ENCODE measurements around the gene TBCEL.

TBCEL gene

GRCh38 chr11:121095561-121095960 is 71.7 kb downstream of the TBCEL start:
- Histone ChIP-seq H3K9me3 (ENCODE audit: insufficient read depth, low read length) (no peaks in the 10 kb centered on the region), H3K79me2 (ENCODE audit: low read length) (no peaks in the 10 kb centered on the region), H3K36me3 (replicated peaks; ENCODE audit: low read depth, low read length) (no peaks in the 10 kb centered on the region), H3K4me2 (ENCODE audit: low read length) (no peak overlapping the region), H3K27me3 (ENCODE audit: low read depth, low read length) (peaks cover 1% of the 10 kb centered on the region; the same call in 1 of the 2 replicates), H3K9ac (ENCODE audit: low read length) (no peak overlapping the region), H4K20me1 (ENCODE audit: insufficient read depth, low read length) (no peaks in the 10 kb centered on the region), H3K4me3 (ENCODE audit: low read length) (no peak overlapping the region), H3K27ac (ENCODE audit: low read length) (no peak overlapping the region), H2AFZ (ENCODE audit: low read depth, low read length) (no peak overlapping the region), H3K4me1 (ENCODE audit: low read length) (peaks cover 14% of the 10 kb centered on the region)
- no peak for TF ChIP-seq CTCF (IDR thresholded peaks at IDR 0.05; ENCODE audit: low read depth, low read length)
- no peak for TF ChIP-seq EZH2phosphoT487 (IDR thresholded peaks at IDR 0.05; ENCODE audit: low read depth)

GRCh38 chr11:121099364-121099763 is 75.5 kb downstream of the TBCEL start:
- H3K4me1 ChIP-seq (ENCODE audit: low read length) = no peaks in the 10 kb centered on the region
- H3K27me3 ChIP-seq (ENCODE audit: low read depth, low read length) = peaks cover 14% of the 10 kb centered on the region; the same call in 1 of the 2 replicates
- no peak overlapping the region for H2AFZ ChIP-seq (ENCODE audit: low read depth, low read length)
- H3K27ac ChIP-seq (ENCODE audit: low read length) = no peak overlapping the region
- no peak overlapping the region for H3K4me2 ChIP-seq (ENCODE audit: low read length)
- no peaks in the 10 kb centered on the region for H3K36me3 ChIP-seq (replicated peaks; ENCODE audit: low read depth, low read length)
- no peak overlapping the region for H3K4me3 ChIP-seq (ENCODE audit: low read length)
- H4K20me1 ChIP-seq (ENCODE audit: insufficient read depth, low read length) = no peaks in the 10 kb centered on the region
- H3K9me3 ChIP-seq (ENCODE audit: insufficient read depth, low read length) = no peaks in the 10 kb centered on the region
- H3K9ac ChIP-seq (ENCODE audit: low read length) = no peak overlapping the region
- H3K79me2 ChIP-seq (ENCODE audit: low read length) = no peaks in the 10 kb centered on the region
- TF ChIP-seq CTCF (IDR thresholded peaks at IDR 0.05; ENCODE audit: low read depth, low read length) (no peak), EZH2phosphoT487 (IDR thresholded peaks at IDR 0.05; ENCODE audit: low read depth) (no peak)

- Histone ChIP-seq H3K9ac (ENCODE audit: low read length) (no peak overlapping the region), H3K27me3 (ENCODE audit: low read depth, low read length) (peaks cover 14% of the 10 kb centered on the region; the same call in 1 of the 2 replicates)
- TF ChIP-seq EZH2phosphoT487 (IDR thresholded peaks at IDR 0.05; ENCODE audit: low read depth) = no peak
- TF ChIP-seq CTCF (IDR thresholded peaks at IDR 0.05; ENCODE audit: low read depth, low read length) = no peak
Measured at GRCh38 chr11:121099885-121100284, 76.0 kb downstream of the TBCEL start.

GRCh38 chr11:121100943-121101342 is 77.0 kb downstream of the TBCEL start, which contains the start of gene TECTA:
TECTA (plus strand) TSS chr11:121101243; CDS start chr11:121102666, 1,423 bp downstream.
- no peaks in the 10 kb centered on the region for H3K79me2 ChIP-seq (ENCODE audit: low read length)
- H3K4me1 ChIP-seq (ENCODE audit: low read length) = no peaks in the 10 kb centered on the region
- H2AFZ ChIP-seq (ENCODE audit: low read depth, low read length) = no peak within 1 kb of the TSS
- peaks cover 14% of the 10 kb centered on the region; the same call in 1 of the 2 replicates for H3K27me3 ChIP-seq (ENCODE audit: low read depth, low read length)
- TF ChIP-seq CTCF (IDR thresholded peaks at IDR 0.05; ENCODE audit: low read depth, low read length) (no peak), EZH2phosphoT487 (IDR thresholded peaks at IDR 0.05; ENCODE audit: low read depth) (no peak)
- H3K9ac ChIP-seq (ENCODE audit: low read length) = no peak within 1 kb of the TSS
- H4K20me1 ChIP-seq (ENCODE audit: insufficient read depth, low read length) = no peaks in the 10 kb centered on the region
- no peaks in the 10 kb centered on the region for H3K36me3 ChIP-seq (replicated peaks; ENCODE audit: low read depth, low read length)
- no peak within 1 kb of the TSS for H3K4me2 ChIP-seq (ENCODE audit: low read length)
- no peak within 1 kb of the TSS for H3K4me3 ChIP-seq (ENCODE audit: low read length)
- no peak within 1 kb of the TSS for H3K27ac ChIP-seq (ENCODE audit: low read length)
- no peaks in the 10 kb centered on the region for H3K9me3 ChIP-seq (ENCODE audit: insufficient read depth, low read length)

More at GRCh38 chr11:121099885-121100284, 76.0 kb downstream of the TBCEL start:
- Histone ChIP-seq H3K79me2 (ENCODE audit: low read length) (no peaks in the 10 kb centered on the region), H3K4me2 (ENCODE audit: low read length) (no peak overlapping the region), H4K20me1 (ENCODE audit: insufficient read depth, low read length) (no peaks in the 10 kb centered on the region), H3K27ac (ENCODE audit: low read length) (no peak overlapping the region), H3K36me3 (replicated peaks; ENCODE audit: low read depth, low read length) (no peaks in the 10 kb centered on the region), H3K4me3 (ENCODE audit: low read length) (no peak overlapping the region), H3K9me3 (ENCODE audit: insufficient read depth, low read length) (no peaks in the 10 kb centered on the region), H3K4me1 (ENCODE audit: low read length) (no peaks in the 10 kb centered on the region), H2AFZ (ENCODE audit: low read depth, low read length) (no peak overlapping the region)

Measured in OCI-LY3 (cell line).